ENCODE measurements around the gene ZDHHC4. TPM values are rescaled to one million over a fixed set of nuclear protein-coding genes. Genes with fewer than 3 reads are reported as not detected.

Gene ZDHHC4
- total and polyA plus RNA-seq, 8 donors = 28.4 to 43.4 (median 36.0) TPM

DNA sequence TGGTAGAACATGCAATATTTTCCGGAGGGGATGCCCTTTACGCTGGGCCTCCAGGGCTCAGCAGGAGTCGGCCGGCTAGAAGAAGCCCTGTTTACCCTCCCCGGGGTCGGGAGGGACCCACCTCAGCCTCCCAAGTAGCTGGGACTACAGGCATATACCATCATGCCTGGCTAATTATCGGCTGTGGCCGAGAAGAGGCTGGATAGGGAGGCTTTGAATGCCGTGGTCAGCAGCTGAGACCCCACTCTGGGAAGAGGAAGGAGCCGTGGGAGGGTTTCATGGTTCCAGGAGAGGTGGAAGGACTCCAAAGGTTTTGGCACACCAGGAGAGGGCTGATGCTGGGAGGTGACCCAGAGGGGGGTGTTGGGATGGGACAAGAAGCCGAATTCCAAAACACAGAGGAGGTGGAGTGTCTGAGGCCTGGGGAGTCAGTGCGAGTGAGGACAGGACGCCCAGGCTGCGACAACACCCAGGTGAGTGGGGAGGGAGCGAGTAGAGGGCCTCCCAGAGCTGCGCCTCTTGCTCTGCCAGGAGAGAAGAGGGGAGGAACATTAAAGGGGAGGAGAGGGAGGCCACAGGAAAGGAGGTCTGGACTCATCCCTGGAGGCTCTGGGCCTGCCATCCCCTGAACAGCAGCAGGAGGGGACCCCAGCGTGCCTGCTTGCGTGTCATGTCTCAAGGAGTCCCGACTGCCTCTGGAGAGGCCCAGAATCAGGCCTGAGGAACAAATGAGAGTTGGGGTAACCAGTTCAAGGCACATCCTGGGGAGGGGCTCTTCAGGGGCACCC, 45.6 kb upstream of the ZDHHC4 start:
- Histone ChIP-seq H3K9me3 (no peaks in the 10 kb centered on the region), H3K4me1 (peaks cover 0 to 4% (median 2%) of the 10 kb centered on the region in 3 donors), H3K27me3 (peaks cover 0 to 7% (median 3%) of the 10 kb centered on the region in 4 donors), H3K36me3 (no peaks in the 10 kb centered on the region), H3K27ac (no peak overlapping the region), H3K4me3 (no peak overlapping the region)
- intact Hi-C loops (cut with DNase I) = no loop called here
- WGBS, 2 donors = 16 to 22% methylated on average over 19 of the region's 19 CpGs
- FAIRE-seq (no peak), DNase-seq (no peak), ATAC-seq (no peak)
- TF ChIP-seq, protein P1, sequence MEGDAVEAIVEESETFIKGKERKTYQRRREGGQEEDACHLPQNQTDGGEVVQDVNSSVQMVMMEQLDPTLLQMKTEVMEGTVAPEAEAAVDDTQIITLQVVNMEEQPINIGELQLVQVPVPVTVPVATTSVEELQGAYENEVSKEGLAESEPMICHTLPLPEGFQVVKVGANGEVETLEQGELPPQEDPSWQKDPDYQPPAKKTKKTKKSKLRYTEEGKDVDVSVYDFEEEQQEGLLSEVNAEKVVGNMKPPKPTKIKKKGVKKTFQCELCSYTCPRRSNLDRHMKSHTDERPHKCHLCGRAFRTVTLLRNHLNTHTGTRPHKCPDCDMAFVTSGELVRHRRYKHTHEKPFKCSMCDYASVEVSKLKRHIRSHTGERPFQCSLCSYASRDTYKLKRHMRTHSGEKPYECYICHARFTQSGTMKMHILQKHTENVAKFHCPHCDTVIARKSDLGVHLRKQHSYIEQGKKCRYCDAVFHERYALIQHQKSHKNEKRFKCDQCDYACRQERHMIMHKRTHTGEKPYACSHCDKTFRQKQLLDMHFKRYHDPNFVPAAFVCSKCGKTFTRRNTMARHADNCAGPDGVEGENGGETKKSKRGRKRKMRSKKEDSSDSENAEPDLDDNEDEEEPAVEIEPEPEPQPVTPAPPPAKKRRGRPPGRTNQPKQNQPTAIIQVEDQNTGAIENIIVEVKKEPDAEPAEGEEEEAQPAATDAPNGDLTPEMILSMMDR (IDR thresholded peaks at IDR 0.05) = no peak

DNA sequence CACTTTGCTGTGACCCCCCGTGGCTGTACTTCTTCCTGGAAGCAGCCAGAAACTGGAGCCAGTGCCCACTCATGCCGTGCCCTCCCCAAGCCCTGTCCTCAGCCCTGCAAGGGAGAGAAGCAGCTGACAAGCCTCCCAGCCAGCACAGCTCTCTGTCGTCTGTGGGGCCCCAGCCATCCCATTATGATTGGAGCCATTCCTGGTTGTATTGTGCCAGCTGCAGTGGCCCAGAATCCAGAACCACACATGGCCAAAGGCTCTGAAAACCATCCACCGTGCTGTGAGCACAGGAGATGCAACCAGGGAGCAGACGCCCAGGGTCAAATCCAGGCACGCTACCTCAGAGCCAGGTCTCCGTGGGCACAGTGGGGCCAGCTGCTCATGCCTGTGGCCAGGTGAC, 44.7 kb upstream of the ZDHHC4 start:
- intact Hi-C loops (cut with DNase I) = no loop called here
- TF ChIP-seq, protein P1 (IDR thresholded peaks at IDR 0.05) = no peak
- no peak overlapping the region for H3K27ac ChIP-seq
- peaks cover 0 to 7% (median 2%) of the 10 kb centered on the region in 4 donors for H3K27me3 ChIP-seq
- H3K9me3 ChIP-seq = no peaks in the 10 kb centered on the region
- FAIRE-seq (no peak), DNase-seq (no peak), ATAC-seq (no peak)
- no peak overlapping the region for H3K4me3 ChIP-seq
- 34 to 46% methylated on average over 7 of the region's 7 CpGs for WGBS, 2 donors
- no peaks in the 10 kb centered on the region for H3K36me3 ChIP-seq
- H3K4me1 ChIP-seq = peaks cover 0 to 4% (median 0%) of the 10 kb centered on the region in 3 donors

DNA sequence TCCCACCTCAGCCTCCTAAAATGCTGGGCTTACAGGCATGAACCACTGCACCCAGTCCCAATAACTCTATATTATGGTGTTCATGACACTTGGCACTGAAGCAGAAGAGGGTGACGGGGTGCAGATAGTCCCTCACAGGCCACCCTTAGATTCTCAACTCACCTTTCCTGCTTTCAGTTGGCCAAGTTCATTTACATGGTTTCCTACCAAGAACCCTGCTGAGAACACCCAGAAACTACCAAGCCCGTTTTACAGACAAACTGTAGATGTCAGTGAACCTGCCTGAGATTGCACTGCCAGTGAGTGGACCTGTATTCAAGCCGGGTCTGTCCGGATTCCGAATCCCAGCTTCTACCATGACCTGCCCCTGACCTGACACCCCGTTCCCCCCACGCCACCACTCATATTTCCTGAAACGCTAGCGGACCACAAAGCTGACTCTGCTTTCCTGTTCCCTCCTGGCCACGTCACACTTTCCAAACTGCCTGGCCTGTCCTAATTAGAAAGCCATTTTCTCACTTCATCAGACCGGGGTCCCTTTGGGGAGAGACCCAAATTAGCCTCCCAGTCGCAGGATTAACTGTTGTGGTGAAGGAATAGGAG, 43.3 kb upstream of the ZDHHC4 start:
- no peak for FAIRE-seq
- TF ChIP-seq, protein P1 (IDR thresholded peaks at IDR 0.05) = no peak
- Histone ChIP-seq H3K4me3 (no peak overlapping the region), H3K4me1 (peaks cover 0 to 4% (median 0%) of the 10 kb centered on the region in 3 donors), H3K36me3 (no peaks in the 10 kb centered on the region), H3K27ac (no peak overlapping the region), H3K27me3 (peaks cover 0 to 7% (median 3%) of the 10 kb centered on the region in 4 donors), H3K9me3 (no peaks in the 10 kb centered on the region)
- no peak for DNase-seq
- 34 to 36% methylated on average over 12 of the region's 12 CpGs for WGBS, 2 donors
- no peak for ATAC-seq
- intact Hi-C loops (cut with DNase I) = no loop called here

DNA sequence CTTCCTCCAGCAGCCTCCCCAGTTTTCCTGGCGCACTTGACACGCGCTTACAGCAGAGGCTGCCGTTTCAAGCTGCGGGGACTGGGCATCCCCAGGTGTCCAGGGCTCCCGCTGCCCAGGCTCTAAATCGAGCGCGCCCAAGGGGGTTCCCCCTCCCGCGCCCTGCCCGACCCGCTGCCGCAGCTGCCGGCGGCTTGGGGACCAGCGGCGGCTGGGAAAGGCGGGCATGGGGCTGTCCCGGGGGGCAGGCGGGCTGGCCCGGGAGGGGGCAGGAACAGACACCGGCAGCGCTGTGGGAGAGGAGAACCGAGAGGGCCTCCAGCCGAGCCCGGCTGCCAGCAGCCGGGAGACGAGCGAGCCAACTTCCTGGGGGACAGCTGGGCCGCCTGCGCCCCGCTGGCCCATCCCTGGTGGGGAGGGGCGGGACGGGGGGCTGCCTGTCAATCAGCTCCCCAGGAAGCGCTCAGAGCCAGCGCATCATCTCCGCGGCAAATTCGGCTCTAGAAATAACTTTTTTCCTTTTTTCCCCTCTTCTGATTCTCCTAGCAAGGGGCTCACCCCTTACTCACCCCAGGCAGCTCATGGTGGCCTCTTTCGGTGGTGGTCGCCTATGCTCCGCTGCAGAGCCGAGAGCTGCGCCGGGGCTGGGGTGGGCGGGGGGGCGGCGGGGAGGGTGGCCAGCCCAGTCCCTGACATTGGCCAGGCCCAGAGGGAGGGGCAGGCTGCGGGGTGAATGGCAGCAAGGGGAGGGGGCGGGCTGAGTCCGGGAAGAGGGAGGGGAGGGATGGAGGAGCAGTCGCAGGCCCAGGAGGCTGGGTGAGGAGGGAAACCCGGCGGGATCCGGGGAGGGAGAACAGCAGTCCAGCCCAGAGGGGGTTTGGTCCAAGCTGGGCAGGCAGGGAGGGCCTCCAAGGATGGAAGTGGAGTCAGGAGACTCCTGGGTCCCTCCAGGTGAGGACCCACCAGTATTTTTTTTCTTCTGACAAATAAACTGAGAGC, 40.7 kb upstream of the ZDHHC4 start:
- intact Hi-C loops (cut with DNase I) = no loop called here
- H3K4me1 ChIP-seq = no peaks in the 10 kb centered on the region
- no peaks in the 10 kb centered on the region for H3K9me3 ChIP-seq
- FAIRE-seq (no peak), ATAC-seq (peak in 1 of 4 donors; percentile 59), DNase-seq (peak in 1 of 6 donors; percentile 57)
- peak overlapping the region in 2 of 4 donors; percentile 4 to 35 for H3K4me3 ChIP-seq
- H3K27me3 ChIP-seq = peaks cover 0 to 5% (median 2%) of the 10 kb centered on the region in 4 donors
- no peak overlapping the region for H3K27ac ChIP-seq
- 3% methylated on average over 49 to 56 of the region's 56 CpGs for WGBS, 2 donors
- H3K36me3 ChIP-seq = no peaks in the 10 kb centered on the region
- TF ChIP-seq, protein P1 (IDR thresholded peaks at IDR 0.05) = no peak
